H9 (cell line): ENCODE measurements around the gene NOXA1. TPM values are rescaled to one million over a fixed set of nuclear protein-coding genes. Genes with fewer than 3 reads are reported as not detected.

ENCODE experiments used
- DNase-seq: peaks from one replicate; pipeline ENCODE4 v3.0.0-alpha.2; 2017
- H2AFZ ChIP-seq: one replicate; pipeline ENCODE4 v1.6.1; 2013; ENCODE audit warnings: mild to moderate bottlenecking, low read length, control low read depth, moderate library complexity
- H2AK5ac ChIP-seq: 2 replicates; pipeline ENCODE4 v1.6.1; 2013; ENCODE audit warnings: low read length, control low read depth, mixed read lengths; ENCODE audit not compliant: insufficient read length
- H2BK120ac ChIP-seq: one replicate; pipeline ENCODE4 v1.6.1; 2013; ENCODE audit warnings: low read depth, mild to moderate bottlenecking, low read length, control low read depth, inconsistent platforms; ENCODE audit not compliant: poor library complexity, severe bottlenecking
- H2BK12ac ChIP-seq: 2 replicates; pipeline ENCODE4 v1.6.1; 2013; ENCODE audit warnings: low read length, control low read depth, mixed read lengths, low read depth; ENCODE audit not compliant: insufficient read length
- H2BK15ac ChIP-seq: 2 replicates; pipeline ENCODE4 v1.6.1; 2013; ENCODE audit warnings: low read depth, low read length, control low read depth
- H2BK20ac ChIP-seq: one replicate; pipeline ENCODE4 v1.6.1; 2013; ENCODE audit warnings: low read depth, mild to moderate bottlenecking, low read length, control low read depth, inconsistent platforms; ENCODE audit not compliant: poor library complexity, severe bottlenecking
- H2BK5ac ChIP-seq: 2 replicates; pipeline ENCODE4 v1.6.1; 2013; ENCODE audit warnings: low read length, control low read depth, mixed read lengths; ENCODE audit not compliant: insufficient read length
- H3K14ac ChIP-seq: 2 replicates; pipeline ENCODE4 v1.6.1; 2013; ENCODE audit warnings: low read length, control low read depth; ENCODE audit not compliant: insufficient read depth
- H3K18ac ChIP-seq: 2 replicates; pipeline ENCODE4 v1.6.1; 2013; ENCODE audit warnings: low read depth, mild to moderate bottlenecking, mixed read lengths, low read length, control low read depth; ENCODE audit not compliant: insufficient read length
- H3K23ac ChIP-seq: 2 replicates; pipeline ENCODE4 v1.6.1; 2013; ENCODE audit warnings: low read length, control low read depth, mixed read lengths, low read depth; ENCODE audit not compliant: insufficient read length
- H3K23me2 ChIP-seq: 2 replicates; pipeline ENCODE4 v1.6.1; 2013; ENCODE audit warnings: low read depth, mild to moderate bottlenecking, mixed read lengths, low read length, control low read depth; ENCODE audit not compliant: insufficient read length, poor library complexity, severe bottlenecking
- H3K27ac ChIP-seq: 2 replicates; pipeline ENCODE4 v1.5.1; 2013; ENCODE audit warnings: low read length, control low read depth, mixed read lengths, low read depth; ENCODE audit not compliant: insufficient read length
- H3K27me3 ChIP-seq: 2 replicates; pipeline ENCODE4 v1.6.1; 2013; ENCODE audit warnings: low read length, control low read depth, inconsistent platforms; ENCODE audit not compliant: insufficient read depth
- H3K4ac ChIP-seq: 2 replicates; pipeline ENCODE4 v1.6.1; 2013; ENCODE audit warnings: low read depth, mild to moderate bottlenecking, control low read depth, inconsistent platforms, low read length, moderate library complexity
- H3K4me1 ChIP-seq: 2 replicates; pipeline ENCODE4 v1.6.1; 2013; ENCODE audit warnings: low read length, control low read depth, inconsistent platforms; ENCODE audit not compliant: insufficient read depth
- H3K4me2 ChIP-seq: 2 replicates; pipeline ENCODE4 v1.6.1; 2013; ENCODE audit warnings: low read length, control low read depth, mixed read lengths; ENCODE audit not compliant: insufficient read length, insufficient read depth
- H3K56ac ChIP-seq: 2 replicates; pipeline ENCODE4 v1.6.1; 2013; ENCODE audit warnings: low read depth, mild to moderate bottlenecking, mixed read lengths, low read length, control low read depth; ENCODE audit not compliant: insufficient read length
- H3K79me1 ChIP-seq: 2 replicates; pipeline ENCODE4 v1.6.1; 2013; ENCODE audit warnings: low read depth, mild to moderate bottlenecking, moderate library complexity, low read length, control low read depth, inconsistent platforms; ENCODE audit not compliant: insufficient read depth, poor library complexity, severe bottlenecking
- H3K79me2 ChIP-seq: 2 replicates; pipeline ENCODE4 v1.6.1; 2013; ENCODE audit warnings: low read length, control low read depth, inconsistent platforms; ENCODE audit not compliant: insufficient read depth
- H3K9ac ChIP-seq: 2 replicates; pipeline ENCODE4 v1.6.1; 2013; ENCODE audit warnings: low read length, control low read depth, mixed read lengths; ENCODE audit not compliant: insufficient read length; ENCODE audit errors: extremely low read depth
- H3K9me3 ChIP-seq: one replicate; pipeline ENCODE4 v1.6.1; 2013; ENCODE audit warnings: low read depth, low read length, inconsistent platforms; ENCODE audit not compliant: control insufficient read depth
- H3T11ph ChIP-seq: one replicate; pipeline ENCODE4 v1.6.1; 2013; ENCODE audit warnings: mild to moderate bottlenecking, low read length, control low read depth, inconsistent platforms
- H4K20me1 ChIP-seq: one replicate; pipeline ENCODE4 v1.6.1; 2013; ENCODE audit not compliant: control insufficient read depth, insufficient read length, insufficient read depth
- H4K5ac ChIP-seq: 2 replicates; pipeline ENCODE4 v1.6.1; 2013; ENCODE audit warnings: low read depth, mild to moderate bottlenecking, mixed read lengths, low read length, control low read depth; ENCODE audit not compliant: insufficient read length
- H4K8ac ChIP-seq: replicated peaks from 2 replicates; pipeline ENCODE4 v1.6.1; 2013; ENCODE audit warnings: low read length, control low read depth, mixed read lengths, low read depth; ENCODE audit not compliant: insufficient read length
- H4K91ac ChIP-seq: 2 replicates; pipeline ENCODE4 v1.6.1; 2013; ENCODE audit warnings: low read depth, mild to moderate bottlenecking, moderate library complexity, mixed read lengths, low read length, control low read depth; ENCODE audit not compliant: insufficient read length
- H3K27ac Mint-ChIP-seq, 3 experiments: 2 replicates in 2 of 3; 3 replicates in 1 of 3; pipeline ENCODE4 v1.8.0; 2020 to 2021; ENCODE audit warnings: mixed read lengths in 3 of 3, mild to moderate bottlenecking in 1 of 3, moderate library complexity in 1 of 3
- H3K27me3 Mint-ChIP-seq: 2 replicates; pipeline ENCODE4 v1.8.0; 2021; ENCODE audit warnings: low read depth, mild to moderate bottlenecking, moderate library complexity, mixed read lengths
- H3K36me3 Mint-ChIP-seq, 3 experiments: 2 replicates in 2 of 3; 3 replicates in 1 of 3; pipeline ENCODE4 v1.8.0; 2020 to 2021; ENCODE audit warnings: low read depth in 3 of 3, mixed read lengths in 3 of 3; ENCODE audit not compliant: insufficient read depth in 1 of 3
- H3K4me1 Mint-ChIP-seq, 2 experiments: 2 replicates each; pipeline ENCODE4 v1.8.0; 2020; ENCODE audit warnings: mixed read lengths in 2 of 2
- H3K4me3 Mint-ChIP-seq, 2 experiments: 2 replicates in 1 of 2; 3 replicates in 1 of 2; pipeline ENCODE4 v1.8.0; 2020 to 2021; ENCODE audit warnings: mild to moderate bottlenecking in 2 of 2, mixed read lengths in 2 of 2, moderate library complexity in 1 of 2
- H3K9me3 Mint-ChIP-seq, 2 experiments: 2 replicates in 1 of 2; 3 replicates in 1 of 2; pipeline ENCODE4 v1.8.0; 2020; ENCODE audit warnings: mild to moderate bottlenecking in 2 of 2, mixed read lengths in 2 of 2, moderate library complexity in 1 of 2
- WGBS: extraction: QIAGEN DNeasy Blood & Tissue Kit; methylation state at CpG from one replicate; pipeline ENCODE4 v1.1.7; 2013; ENCODE audit warnings: missing lambda C conversion rate, low lambda C conversion rate, mixed read lengths; ENCODE audit not compliant: insufficient read length; ENCODE audit errors: extremely low coverage; 5-methylcytosine and 5-hydroxymethylcytosine counted together
- total RNA-seq: library from RNA; stranded (reverse); gene quantifications from 2 replicates; pipeline ENCODE4 v1.2.1, GENCODE V29; 2021
- TF ChIP-seq, protein P1 (sequence below): fragments of 200-600 bp; sonication (generic); conservative IDR thresholded peaks from 3 replicates; pipeline ENCODE4 v1.8.0; 2021; ENCODE audit warnings: antibody characterized with exemption, mild to moderate bottlenecking

The NOXA1 gene
- total RNA-seq, 1 experiment from 2014 or later, result 2.0 TPM

DNA sequence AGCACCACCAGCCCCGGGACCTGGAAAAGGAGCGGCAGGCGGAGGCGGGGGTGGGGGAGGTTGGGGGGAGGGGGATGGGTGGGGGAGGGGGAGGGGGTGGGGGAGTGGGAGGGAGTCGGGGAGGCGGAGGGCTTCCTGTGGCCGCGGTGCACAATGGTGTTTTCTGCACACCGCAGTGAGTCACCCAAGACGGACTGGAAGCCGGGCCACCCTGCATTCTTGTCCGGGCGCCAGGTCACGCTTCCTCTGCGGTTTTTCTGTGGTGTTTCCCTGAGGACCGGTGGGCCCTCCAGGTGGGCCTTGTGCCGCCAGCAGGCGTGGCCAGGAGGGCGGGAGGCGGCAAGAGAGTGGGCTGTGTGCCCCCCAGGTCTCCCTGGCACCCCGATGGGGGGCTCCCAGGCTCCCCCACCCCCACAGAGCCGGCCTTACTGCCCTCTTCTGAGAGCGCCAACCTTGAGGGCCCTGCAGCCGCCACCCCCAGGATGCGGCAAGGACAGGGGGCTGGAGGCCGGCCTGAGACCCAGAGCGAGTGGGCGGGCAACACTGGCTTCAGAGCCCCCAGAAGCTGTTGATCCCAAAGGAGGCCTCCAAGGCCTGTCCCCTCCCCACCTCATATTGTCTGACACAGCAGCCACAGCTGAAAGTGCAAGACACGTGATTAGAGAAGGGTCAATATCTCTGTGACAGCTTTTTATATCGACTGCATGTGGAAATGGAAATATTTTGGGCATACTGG lies 11.4 kb upstream of the NOXA1 start:
- H3K27ac Mint-ChIP-seq, result no peak overlapping the region
- Histone ChIP-seq H4K20me1 (no peaks in the 10 kb centered on the region), H3K79me1 (no peaks in the 10 kb centered on the region), H3K27me3 (no peaks in the 10 kb centered on the region), H3K23ac (no peak overlapping the region), H3K18ac (no peak overlapping the region), H3K56ac (no peak overlapping the region), H4K5ac (no peak overlapping the region), H4K8ac (no peak overlapping the region), H2BK15ac (no peak overlapping the region), H3K4ac (no peak overlapping the region), H3K79me2 (no peaks in the 10 kb centered on the region), H2BK120ac (no peak overlapping the region), H3K4me2 (no peak overlapping the region), H2BK5ac (no peak overlapping the region), H2AK5ac (no peak overlapping the region), H3K14ac (0 out of 2 replicates have a peak overlapping the region, but pooled peaks have one; percentile 22), H3T11ph (no peak overlapping the region), H4K91ac (no peak overlapping the region), H2AFZ (no peak overlapping the region), H3K9me3 (no peaks in the 10 kb centered on the region), H3K4me1 (no peaks in the 10 kb centered on the region), H3K27ac (no peak overlapping the region), H2BK12ac (no peak overlapping the region), H3K9ac (no peak overlapping the region), H2BK20ac (no peak overlapping the region), H3K23me2 (peaks cover 1% of the 10 kb centered on the region)
- WGBS, result no CpG with 5 or more reads among the region's 30 CpGs
- peak; percentile 18 for DNase-seq
- TF ChIP-seq, protein P1, sequence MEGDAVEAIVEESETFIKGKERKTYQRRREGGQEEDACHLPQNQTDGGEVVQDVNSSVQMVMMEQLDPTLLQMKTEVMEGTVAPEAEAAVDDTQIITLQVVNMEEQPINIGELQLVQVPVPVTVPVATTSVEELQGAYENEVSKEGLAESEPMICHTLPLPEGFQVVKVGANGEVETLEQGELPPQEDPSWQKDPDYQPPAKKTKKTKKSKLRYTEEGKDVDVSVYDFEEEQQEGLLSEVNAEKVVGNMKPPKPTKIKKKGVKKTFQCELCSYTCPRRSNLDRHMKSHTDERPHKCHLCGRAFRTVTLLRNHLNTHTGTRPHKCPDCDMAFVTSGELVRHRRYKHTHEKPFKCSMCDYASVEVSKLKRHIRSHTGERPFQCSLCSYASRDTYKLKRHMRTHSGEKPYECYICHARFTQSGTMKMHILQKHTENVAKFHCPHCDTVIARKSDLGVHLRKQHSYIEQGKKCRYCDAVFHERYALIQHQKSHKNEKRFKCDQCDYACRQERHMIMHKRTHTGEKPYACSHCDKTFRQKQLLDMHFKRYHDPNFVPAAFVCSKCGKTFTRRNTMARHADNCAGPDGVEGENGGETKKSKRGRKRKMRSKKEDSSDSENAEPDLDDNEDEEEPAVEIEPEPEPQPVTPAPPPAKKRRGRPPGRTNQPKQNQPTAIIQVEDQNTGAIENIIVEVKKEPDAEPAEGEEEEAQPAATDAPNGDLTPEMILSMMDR, result no peak
- peaks cover 0 to 3% of the 10 kb centered on the region in 2 experiments; a peak in 1 of 4 replicates for H3K4me1 Mint-ChIP-seq
- H3K9me3 Mint-ChIP-seq, result no peaks in the 10 kb centered on the region
- no peaks in the 10 kb centered on the region for H3K36me3 Mint-ChIP-seq
- peaks cover 2% of the 10 kb centered on the region; the same call in 1 of the 2 replicates for H3K27me3 Mint-ChIP-seq
- no peak overlapping the region for H3K4me3 Mint-ChIP-seq
